GM23338 (cell line): ENCODE measurements around the gene LRBA.

Experiments
- CREB1 ChIP-seq: fragments of 250-450 bp; sonication (Bioruptor Pico); IDR thresholded peaks from 2 replicates; pipeline ENCODE4 v1.5.0; 2020; ENCODE audit warnings: low read depth, mild to moderate bottlenecking, moderate library complexity
- CTCF ChIP-seq, 2 experiments: fragments of 200-600 bp in 1 of 2; sonication (generic) in 1 of 2; conservative IDR thresholded peaks; 2 replicates each; pipeline versions ENCODE4 v1.5.1 to v1.6.1; 2016 to 2017; ENCODE audit warnings: antibody characterized with exemption in 2 of 2, low read depth in 2 of 2, mild to moderate bottlenecking in 2 of 2, moderate library complexity in 1 of 2
- ETS1 ChIP-seq: IDR thresholded peaks from 2 replicates; pipeline ENCODE4 v1.6.1; 2016; ENCODE audit warnings: antibody characterized with exemption
- EZH2 ChIP-seq: fragments of 200-600 bp; sonication (generic); IDR thresholded peaks from one replicate; pipeline ENCODE4 v1.8.0; 2017; ENCODE audit warnings: antibody characterized with exemption, mild to moderate bottlenecking, low read depth; ENCODE audit not compliant: unreplicated experiment
- EZH2phosphoT487 ChIP-seq: fragments of 200-600 bp; sonication (generic); IDR thresholded peaks from one replicate; pipeline ENCODE4 v1.8.1; 2018; ENCODE audit warnings: antibody characterized with exemption; ENCODE audit not compliant: unreplicated experiment
- JUNB ChIP-seq: IDR thresholded peaks from one replicate; pipeline ENCODE4 v1.6.1; 2016; ENCODE audit warnings: antibody characterized with exemption; ENCODE audit not compliant: unreplicated experiment
- NANOG ChIP-seq: IDR thresholded peaks from 2 replicates; pipeline ENCODE4 v1.6.1; 2016; ENCODE audit warnings: antibody characterized with exemption, borderline replicate concordance
- POLR2AphosphoS5 ChIP-seq: IDR thresholded peaks from 2 replicates; pipeline ENCODE4 v1.6.1; 2016; ENCODE audit warnings: antibody characterized with exemption, low read depth
- REST ChIP-seq: IDR thresholded peaks from one replicate; pipeline ENCODE4 v1.6.1; 2018; ENCODE audit warnings: antibody characterized with exemption; ENCODE audit not compliant: unreplicated experiment
- ZNF114 ChIP-seq: fragments of 250-450 bp; sonication (Bioruptor Pico); IDR thresholded peaks from 2 replicates; pipeline ENCODE4 v1.5.0; 2020; ENCODE audit warnings: mild to moderate bottlenecking, moderate library complexity
- ZNF331 ChIP-seq: fragments of 250-450 bp; sonication (Bioruptor Pico); IDR thresholded peaks from 2 replicates; pipeline ENCODE4 v1.5.0; 2020; ENCODE audit warnings: low read depth, mild to moderate bottlenecking, moderate library complexity
- ZNF462 ChIP-seq: fragments of 250-450 bp; sonication (Bioruptor Pico); IDR thresholded peaks from 2 replicates; pipeline ENCODE4 v1.5.0; 2020; ENCODE audit warnings: mild to moderate bottlenecking, moderate library complexity

GRCh38 chr4:150355858-150356455 lies 659.1 kb downstream of the LRBA start:
- TF ChIP-seq EZH2 (no peak), EZH2phosphoT487 (no peak), CTCF (conservative IDR thresholded peaks at IDR 0.05; ENCODE audit: low read depth in 2 of 2) (no peak), REST (no peak), CREB1 (CRISPR knock-in tag) (no peak), JUNB (no peak), POLR2AphosphoS5 (no peak), ZNF462 (no peak), NANOG (no peak), ZNF114 (CRISPR knock-in tag) (no peak), ZNF331 (CRISPR knock-in tag) (no peak), ETS1 (no peak)
